Stimulated activated CD4-positive, alpha-beta T cell treated with anti-CD3 and anti-CD28 coated beads, Interleukin-4, amount 100 ng/mL, for 48 hours (primary cell): ENCODE measurements around the gene PGF.
A peak's percentile ranks its signal among the peaks of the same experiment; 100 is the strongest.

Source experiments
- DNase-seq, 2 donors: peaks; one replicate each; pipeline ENCODE4 v3.0.0-alpha.2; 2020; ENCODE audit warnings: low read depth in 2 of 2

PGF gene

DNA sequence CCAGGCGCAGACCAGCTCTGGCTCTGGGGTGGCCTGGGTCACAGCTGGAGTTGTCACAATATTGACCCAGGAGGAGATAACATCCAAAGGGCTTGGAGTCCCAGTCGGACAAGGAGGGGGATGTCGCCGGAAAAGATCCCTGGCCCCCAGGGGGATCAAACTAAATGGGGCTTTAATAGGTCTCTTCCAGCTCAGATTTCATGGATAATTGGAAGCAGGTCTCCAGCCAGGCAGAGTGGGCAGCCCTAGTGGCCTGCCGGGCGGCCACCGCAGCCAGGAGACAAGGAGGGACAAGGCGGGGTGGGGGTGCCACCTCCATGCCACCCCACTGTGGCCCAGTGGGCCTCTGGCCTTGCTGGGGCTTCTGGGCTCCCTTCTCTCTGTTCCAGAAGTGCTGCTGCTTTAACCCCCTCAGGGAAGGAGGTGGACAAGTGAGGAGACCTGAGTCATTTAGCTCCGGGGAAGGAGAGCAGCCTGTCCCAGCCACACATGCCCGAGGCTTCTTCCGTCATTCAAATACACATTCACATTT lies 23.1 kb upstream of the PGF start:
- no peak for DNase-seq

DNA sequence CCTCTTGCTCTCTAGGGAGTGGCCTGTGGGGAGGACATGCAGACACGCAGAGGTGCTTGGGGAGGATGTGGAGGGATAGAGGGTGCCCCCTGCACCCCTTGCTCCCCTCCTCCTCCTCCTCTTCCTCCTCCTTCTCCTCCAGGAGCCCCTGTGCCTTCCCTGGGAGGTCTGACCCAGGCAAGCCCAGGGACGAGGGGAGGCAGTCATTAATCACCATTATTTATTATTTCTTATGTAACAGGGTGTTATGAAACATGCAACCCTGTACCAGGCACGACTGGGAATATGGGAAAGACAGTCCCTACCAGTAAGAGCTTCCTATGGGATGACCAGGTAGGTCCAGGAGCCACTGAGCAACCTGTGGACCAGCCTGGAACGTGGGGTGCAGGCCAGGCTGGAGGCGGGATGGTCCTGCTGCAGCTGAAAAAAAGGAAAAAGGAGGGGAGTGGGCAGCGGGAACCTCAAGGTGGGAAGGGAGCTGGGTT lies 22.5 kb upstream of the PGF start:
- DNase-seq = no peak

DNA sequence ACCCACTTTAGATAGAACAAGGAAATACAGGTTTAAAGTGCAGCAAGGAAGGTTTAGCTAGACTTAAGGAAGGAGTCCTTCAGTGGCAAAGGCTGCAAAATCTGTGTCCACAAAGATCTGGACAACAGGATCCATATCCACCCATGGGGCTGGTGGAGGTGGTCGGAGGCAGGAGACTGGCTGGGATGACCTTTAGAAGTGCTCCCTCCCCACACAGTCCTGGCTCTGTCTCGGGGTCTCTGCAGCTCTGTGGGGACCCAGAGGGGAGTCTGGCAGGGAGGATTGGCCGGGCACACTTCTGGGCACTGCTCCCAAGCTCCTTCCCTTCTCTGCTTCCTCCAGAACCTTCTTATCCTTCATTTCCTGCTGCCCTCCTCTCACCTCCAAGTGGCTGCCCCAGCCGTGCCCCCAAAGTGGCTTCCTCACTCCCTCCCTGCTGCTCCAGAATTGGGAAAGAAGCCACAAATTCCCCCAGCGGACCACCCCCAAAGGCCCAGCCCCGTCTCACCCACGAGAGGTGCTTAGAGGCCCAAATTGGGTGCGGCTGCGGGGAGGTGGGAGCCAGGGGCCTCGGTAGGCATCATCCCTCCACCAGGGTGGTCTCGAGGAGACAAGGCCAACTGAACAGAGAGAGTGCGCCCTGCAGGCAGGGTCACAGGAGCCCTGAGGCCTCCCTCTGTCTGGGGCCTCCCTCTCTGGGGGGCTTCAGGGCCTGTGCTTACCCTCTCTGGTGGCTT lies 21.9 kb upstream of the PGF start:
- DNase-seq = no peak

DNA sequence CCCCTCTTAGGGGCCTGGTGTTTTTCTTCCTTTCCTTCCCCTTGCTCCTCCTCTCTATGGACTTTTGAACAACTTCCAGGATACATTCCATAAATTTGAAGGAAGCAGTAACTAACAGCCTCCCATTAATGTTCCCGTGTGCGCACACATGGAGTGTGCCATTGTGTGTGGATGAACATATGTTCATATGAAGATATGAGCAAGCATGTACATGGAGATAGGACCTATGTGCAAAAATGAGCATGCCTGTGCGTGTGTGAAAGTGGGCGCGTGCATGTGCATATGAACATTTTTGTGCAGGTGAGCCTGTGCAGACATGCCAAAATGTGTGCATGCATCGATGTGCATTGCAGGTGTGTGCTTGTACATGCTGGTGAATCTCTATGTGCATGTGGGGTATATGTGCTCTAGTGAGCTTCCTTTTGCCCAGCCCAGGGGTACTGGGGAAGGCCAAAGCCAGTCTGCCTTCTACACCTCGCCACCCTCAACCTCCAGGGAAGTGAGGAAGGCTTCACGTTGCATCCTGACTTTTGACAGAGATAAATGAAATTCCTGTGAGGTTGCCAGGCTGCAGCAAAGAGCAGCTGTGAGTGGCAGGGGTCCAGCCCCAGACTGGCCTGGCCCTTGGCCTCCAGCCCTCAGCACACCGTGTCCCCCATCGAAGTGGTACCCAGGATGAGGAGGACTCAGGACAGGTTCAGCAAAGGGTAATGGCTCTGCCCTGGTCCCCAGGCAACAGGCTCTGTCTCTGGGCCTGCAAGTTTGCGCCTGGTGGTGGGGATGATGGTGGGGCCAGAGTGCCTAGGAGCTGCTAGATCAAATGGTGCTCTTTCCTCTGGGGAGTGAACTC lies 21.1 kb upstream of the PGF start:
- no peak for DNase-seq

DNA sequence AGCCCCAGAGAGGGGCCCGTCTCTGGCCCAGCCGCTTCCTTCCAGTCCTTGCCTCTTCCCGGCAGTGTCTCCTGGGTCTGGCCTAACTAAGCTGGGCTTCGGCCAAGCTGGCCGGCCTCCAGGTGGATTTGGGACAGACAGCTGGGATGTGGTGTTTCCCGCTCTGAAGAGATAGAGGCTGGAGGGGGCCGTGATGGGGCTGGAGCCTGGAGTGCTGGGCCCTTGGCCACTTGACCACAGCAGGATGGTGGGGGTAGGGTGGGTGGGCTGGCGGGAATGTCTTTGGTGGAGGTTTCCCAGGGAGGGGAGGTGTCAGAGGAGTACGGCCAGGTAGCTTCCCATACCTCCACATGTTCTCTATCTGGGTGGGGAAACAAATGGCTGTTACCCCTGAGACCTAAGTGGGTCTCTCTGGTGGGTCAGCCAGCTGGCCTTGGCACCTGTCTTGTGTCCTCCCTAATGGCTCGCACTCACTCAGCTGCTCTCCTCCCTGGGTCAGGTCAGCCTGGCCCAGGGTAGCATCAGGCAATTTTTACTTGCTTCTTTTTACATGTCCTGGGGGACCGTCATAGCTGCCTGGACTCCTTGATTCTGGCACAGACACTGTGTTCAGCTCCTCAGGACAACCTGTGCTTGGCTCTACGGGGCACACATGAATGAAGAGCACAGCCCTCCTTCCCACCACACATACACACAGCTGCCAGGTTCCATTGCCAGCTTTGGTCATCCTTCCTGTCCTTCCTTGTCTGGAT lies 19.8 kb upstream of the PGF start:
- no peak for DNase-seq

DNA sequence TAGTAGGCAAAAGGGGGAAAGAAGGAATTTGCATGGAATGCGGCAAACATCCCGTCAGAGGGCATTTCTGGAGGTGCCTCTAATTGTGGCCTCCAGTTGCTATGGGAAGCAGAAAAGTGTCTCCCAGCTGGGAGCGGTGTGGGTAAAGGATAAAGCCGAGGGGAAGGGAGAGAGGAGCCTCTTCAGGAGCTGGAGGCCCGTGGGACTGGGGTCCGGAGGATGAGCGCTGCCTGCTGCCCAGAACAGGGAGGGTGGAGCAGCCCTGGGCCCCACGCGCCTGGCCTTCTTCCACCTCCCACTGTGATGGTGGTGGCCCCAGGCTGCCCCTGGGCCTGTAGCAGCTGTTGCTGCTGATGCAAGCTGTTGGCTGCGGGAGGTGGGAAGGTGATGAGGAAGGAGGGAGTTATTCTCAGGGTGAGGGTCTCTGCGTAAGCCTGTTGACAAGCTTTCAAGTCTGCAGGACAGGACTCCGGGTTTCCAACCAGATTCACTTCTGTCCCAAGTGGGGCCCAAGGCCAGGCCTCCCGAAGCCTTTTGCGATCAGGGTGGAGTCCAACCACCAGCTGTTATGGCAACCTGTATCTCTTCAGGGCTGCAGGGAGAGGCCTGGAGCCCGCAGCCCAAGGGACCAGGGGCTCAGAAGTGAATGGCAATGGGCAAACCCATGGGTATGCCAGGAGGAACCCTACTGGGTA lies 19.1 kb upstream of the PGF start:
- no peak for DNase-seq

DNA sequence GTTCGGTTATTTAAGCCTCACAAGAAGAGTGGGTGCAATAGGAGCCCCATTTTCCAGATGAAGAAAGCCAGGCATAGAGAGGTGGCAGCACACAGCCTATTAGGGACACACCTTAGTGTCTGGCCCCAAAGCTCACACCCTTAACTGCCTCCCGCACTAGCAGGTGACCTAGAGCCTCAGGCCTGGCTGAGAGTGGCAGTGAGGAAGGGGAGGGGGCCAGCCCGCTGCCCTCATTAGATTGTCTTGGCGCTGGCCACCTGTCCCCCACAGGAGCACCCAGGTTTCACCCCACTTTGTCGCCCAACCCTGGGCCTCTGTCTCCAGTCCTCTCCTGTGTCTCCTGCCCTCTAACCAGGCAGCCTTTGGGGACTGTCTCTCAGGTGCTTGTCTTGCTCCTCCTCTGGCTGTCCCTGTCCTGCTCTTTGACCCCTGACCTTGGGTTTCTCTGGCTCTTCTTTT lies 18.5 kb upstream of the PGF start:
- DNase-seq = no peak

DNA sequence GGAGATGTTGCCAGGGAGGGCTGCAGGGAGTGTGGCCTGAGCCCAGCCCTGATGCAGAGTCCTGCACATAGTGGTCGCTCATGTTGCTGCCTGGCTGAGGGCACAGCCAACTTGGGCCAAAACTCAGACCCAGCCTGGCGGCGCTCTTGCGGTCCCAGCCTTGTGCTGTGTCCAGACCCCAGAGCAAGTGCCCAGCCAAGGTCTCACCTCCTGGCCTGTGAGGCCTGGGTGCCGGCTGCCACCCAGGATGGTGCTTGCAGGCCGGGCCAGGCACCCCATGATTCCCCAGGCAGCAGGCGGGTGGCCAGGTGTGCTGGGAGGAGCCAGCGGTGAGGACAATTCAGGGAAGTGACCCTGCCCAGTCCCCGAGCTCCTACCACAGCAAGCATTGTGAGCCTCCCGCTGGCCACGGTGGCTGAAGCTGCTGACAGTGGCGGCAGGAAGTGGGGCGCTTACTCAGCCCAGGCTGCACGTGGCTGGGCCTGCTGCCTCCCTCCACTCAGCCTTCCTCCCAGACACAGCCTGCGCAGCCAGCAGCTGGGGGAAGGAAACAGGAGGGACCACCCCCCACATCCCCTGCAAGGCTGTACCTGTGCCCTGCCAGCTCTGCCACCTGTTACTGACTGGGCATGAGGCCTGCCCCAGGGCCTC lies 17.7 kb upstream of the PGF start:
- DNase-seq = peak in 1 of 2 donors; percentile 18

DNA sequence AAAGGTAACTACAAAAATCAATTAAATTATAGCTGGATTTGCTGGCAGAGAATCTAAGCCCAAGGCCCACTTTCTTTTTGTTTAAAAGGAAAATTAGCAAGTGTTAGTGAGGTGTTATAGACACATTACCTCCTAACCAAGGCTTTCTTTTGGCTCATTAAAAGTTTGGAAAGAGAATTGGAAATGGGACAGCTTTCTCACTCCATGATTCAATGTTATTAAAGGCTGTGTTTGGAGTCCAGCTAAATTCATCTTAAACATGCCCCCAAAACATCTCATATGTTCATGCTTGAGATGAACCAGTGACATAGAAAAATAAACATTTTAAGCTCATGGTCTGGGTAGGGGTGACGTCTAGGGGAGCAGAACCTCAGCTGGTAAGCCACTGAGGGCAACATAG lies 13.4 kb upstream of the PGF start:
- DNase-seq = no peak

DNA sequence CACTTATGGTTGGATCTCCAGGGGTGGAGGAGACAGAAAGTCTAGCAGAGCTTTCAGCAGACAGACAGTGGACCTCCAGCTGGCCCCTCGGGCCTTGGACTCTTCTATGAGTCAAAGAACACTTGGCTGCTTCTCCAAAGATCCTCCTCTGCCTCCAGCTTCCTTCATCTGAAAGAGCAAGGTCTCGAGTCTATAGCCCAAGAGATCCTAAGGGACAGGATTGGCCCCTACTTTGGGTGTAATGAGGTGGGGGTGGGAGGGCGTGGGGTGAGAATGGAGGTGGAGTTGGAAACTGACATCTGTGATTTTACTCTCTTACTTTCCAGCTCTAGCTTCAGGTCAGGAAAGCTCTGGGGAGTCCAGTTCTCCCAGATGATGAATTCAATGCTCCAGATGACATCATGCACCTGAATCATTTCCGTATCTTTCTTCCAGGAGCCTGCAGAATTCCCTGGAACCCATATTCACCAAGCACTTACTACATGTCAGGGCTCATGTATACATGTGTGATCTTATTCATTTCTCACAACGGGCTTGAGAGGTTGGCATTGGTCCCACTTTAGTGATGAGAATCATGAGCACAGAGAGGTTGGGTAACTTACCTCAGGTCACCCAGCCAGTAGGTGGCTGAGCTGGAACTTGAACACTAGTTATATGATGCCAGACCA lies 10.2 kb upstream of the PGF start:
- DNase-seq = no peak

DNA sequence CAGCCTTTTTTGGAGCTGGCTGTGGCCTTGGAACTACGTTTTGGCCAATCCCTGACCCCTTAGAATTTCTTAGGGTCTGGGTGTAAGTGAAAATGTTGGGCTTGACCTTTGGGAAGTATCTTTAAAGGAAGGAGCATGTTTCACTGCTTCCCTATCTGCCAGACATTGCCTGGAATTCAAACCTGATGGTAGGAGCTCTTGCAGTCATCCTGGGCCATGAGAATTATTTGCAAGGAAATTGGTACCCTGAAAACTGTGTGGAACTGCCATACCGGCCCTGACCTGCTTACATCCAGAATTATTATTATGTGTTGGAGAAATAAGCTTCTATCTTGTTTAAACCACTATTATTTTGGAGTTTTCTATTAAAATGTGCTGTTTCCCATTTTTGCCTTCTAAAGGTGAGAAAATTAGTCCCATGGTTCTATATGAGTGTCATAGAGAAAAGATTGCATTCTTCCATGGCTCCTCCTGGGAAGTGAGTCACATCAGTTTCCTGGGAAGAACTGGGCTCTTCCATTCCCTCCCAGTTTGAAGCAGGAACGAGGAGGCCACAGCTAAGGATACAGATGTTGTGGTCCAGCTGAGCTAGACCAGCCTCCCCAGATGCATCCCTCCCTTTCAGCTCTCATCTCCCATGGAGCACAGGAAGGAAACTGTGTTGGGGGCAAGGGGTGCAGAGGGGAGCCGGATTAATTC lies 9.5 kb upstream of the PGF start:
- no peak for DNase-seq

DNA sequence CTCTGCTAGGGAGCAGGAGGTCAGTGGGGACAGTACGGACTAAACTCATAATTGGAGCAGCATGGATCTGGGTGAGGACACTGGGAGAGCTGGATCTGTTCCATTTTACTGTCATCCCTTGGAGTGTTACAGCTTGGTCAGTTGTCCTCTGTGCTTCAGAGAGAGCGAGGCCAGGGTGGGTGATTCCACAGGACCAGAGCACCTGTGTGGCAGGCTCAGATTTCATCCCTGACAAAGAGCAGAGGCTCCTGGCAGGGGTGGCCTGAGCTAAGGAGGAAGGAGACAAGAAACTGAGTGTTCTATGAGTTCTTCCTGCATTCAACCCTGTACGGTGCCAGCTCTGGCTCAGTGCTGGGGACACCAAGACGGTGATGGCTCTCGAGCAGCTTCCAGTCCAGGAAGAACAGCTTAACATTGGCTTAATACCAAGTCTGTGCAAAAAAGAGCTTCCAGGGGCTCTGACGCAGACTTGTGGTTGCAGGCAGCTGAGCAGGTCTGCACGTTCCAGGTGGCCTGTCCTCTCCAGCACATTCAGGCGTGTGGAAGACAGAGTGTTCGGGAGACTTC lies 8.4 kb upstream of the PGF start:
- no peak for DNase-seq

DNA sequence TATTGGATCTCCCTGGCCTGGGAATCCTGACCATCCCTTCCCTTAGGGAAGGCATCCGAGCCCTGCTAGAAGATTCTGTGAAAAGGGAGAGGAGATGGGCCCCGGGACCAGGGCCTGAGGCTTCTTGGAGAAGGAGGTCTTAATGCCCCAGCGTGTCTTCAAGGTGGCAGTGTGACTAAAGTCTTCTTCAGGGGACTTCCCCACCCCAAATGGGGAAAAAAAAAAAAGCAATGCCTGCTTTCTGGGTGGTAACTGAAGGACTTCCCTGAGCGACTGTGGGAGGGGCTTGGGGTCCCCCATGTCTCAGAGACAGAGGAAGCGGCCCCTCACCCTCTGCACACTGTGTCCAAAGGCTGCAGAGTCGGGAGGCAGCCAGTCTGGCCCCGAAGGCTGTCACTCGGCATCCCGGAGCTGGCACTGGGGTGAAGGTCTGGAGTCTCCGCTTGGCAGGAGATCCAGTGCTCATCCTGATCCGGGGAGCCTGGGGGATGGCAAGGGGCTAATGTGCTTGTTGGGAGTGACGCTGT lies 7.8 kb upstream of the PGF start:
- no peak for DNase-seq

DNA sequence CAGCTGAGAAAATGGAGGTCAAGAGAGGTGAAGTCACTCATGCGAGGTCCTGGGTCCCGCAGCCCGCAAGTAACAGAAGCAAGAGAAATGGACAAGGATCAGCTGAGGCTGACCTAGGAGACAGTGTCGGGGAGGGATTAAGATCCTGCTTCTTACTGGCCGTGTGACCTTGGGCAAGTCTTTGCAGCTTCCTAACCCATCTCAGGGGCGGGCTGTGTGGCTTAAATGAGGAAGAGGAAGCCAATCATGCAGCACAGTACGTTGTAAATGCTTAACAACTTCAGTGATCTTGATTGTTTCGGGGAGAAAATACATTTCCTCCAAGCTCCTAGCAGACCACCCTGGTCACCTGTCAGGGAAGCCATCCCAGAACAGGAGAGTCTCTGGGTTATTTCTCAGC lies 7.1 kb upstream of the PGF start:
- DNase-seq = no peak

DNA sequence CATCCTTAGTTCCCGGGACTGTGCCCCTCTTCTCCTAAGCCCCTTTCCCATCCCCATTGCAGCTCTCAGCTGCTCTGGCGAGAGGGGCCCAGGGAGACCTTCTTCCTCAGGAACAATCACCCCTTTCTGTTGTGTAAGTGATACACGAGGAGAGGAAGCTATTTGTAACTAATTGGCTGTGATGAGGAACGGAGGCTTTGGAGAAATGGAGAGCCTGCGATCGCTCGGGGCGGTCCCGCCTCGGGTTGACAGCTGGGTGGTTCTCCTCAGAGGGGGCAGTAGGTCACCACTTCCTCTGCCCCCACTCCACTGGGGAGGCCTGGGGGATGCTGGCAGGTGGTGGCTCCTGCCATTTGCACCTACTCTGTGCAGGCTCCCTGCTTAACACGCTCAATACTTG lies 6.6 kb upstream of the PGF start:
- no peak for DNase-seq

DNA sequence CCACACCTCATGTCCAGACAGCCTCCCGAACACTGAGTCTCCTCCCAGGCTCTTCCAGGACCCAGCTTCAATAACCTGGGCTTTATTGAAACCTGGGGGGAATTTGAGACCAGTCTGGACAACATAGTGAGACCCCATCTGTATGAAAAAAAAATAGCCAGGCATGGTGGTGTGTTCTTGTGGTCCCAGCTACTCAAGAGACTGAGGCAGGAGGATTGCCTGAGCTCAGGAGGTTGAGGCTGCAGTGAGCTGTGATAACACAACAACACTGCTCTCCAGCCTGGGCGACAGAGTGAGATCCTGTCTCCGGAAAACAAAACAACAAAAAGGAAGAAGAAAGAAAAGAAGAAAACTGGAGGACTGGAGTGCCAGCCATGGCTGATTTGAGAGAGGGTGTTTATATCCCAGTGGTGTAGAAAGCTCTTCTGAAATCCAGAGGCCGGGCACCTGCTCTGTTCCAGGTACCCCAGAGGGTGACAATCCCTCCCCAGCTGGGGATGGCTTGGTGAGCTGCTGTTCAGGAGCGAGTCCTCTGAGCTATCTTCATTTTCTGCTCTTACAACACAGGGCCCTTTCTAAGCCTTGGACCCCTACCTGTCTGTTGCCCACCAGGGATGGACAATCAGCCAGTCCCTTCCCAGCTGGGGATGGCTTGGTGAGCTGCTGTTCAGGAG lies 6.0 kb upstream of the PGF start:
- no peak for DNase-seq

DNA sequence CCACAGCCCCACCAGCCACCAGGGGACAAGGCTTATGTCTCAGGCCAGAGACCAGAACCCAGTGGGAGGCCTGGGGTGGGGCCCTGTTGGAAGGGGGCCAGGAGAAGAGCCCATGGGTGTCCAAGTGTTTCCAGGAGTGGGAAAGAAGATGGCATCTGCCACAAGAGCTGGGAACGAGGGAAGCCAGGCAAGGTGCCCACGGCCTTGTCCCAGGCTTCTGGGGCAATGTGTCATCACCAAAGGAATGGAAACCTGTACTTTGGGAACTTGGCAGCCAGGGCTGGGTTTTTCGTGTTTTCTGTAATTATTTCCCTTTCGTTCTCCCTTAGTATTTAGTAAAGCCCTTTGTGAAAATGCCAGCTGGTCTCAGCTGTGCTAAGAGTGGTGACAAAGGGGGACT lies 5.3 kb upstream of the PGF start:
- no peak for DNase-seq

DNA sequence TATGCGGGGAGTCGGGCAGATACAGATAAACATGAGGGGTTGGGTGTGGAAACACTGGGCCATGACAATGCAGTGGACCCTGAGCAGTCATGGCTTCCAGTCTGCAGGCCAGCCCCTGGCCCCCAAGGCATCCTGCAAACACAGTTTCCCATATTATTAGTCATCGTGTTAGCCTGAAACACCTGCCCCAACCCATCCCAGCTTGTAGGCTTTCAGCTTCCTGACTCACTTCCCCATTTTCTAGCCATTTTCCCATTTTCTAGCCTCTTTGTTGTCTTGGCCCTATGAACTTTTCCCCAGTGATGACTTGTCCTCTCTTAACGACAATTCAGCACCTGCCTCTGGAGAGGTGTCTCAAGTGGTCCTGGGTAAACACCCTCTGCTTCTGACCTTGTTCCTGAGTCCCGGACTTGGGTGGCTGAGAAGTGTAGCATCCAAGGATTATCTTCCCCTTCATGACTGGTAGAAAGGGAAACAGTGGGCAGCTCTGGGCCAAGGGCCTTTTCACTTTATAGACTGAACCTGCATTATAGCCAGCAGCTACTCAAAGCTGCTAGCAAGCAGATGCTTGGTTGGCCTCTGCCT lies 4.3 kb upstream of the PGF start:
- DNase-seq = no peak
